SK-N-SH treated with all-trans-retinoic acid at 6 μM for 48 hours (cell line): ENCODE data around the gene SLAMF6.
A peak's percentile ranks its signal among the peaks of the same experiment; 100 is the strongest.
"Not testable (repeated sequence)": the region's sequence is repeated elsewhere in the genome, so short reads cannot be mapped to it uniquely, and the experiment has no call there.

ENCODE experiments used
- ATAC-seq: fragments of 200-7000 bp; cut with Tn5 transposase; 3 replicates; pipeline ENCODE4 v1.9.1; 2020; ENCODE audit warnings: mild to moderate bottlenecking, moderate library complexity
- ARNTL ChIP-seq: fragments of 450-650 bp; formaldehyde crosslinking; IDR thresholded peaks from 2 replicates; pipeline ENCODE4 v1.5.0; 2020; ENCODE audit warnings: low read depth, mild to moderate bottlenecking, moderate library complexity, borderline replicate concordance
- BACH2 ChIP-seq: fragments of 250-450 bp; sonication (Bioruptor Pico); IDR thresholded peaks from 2 replicates; pipeline ENCODE4 v1.9.0; 2021; ENCODE audit warnings: mild to moderate bottlenecking, borderline replicate concordance
- CSDC2 ChIP-seq: fragments of 250-450 bp; sonication (Bioruptor Pico); IDR thresholded peaks from 2 replicates; pipeline ENCODE4 v1.5.0; 2020; ENCODE audit warnings: mild to moderate bottlenecking, moderate library complexity
- CSRNP3 ChIP-seq: fragments of 250-450 bp; sonication (Bioruptor Pico); IDR thresholded peaks from 2 replicates; pipeline ENCODE4 v1.5.1; 2021; ENCODE audit warnings: mild to moderate bottlenecking, moderate library complexity
- ESRRG ChIP-seq: fragments of 250-450 bp; sonication (Bioruptor Pico); IDR thresholded peaks from 2 replicates; pipeline ENCODE4 v1.6.1; 2021; ENCODE audit warnings: mild to moderate bottlenecking
- GLIS3 ChIP-seq: fragments of 250-450 bp; sonication (Bioruptor Pico); IDR thresholded peaks from 2 replicates; pipeline ENCODE4 v1.5.0; 2020; ENCODE audit warnings: mild to moderate bottlenecking, moderate library complexity
- ISL1 ChIP-seq: fragments of 250-450 bp; sonication (Bioruptor Pico); IDR thresholded peaks from 2 replicates; pipeline ENCODE4 v2.1.2; 2022; ENCODE audit warnings: mild to moderate bottlenecking, moderate library complexity
- OSR1 ChIP-seq: fragments of 250-450 bp; sonication (Bioruptor Pico); IDR thresholded peaks from 2 replicates; pipeline ENCODE4 v1.8.0; 2022; ENCODE audit warnings: moderate library complexity, mild to moderate bottlenecking, inconsistent platforms
- PATZ1 ChIP-seq: fragments of 250-450 bp; sonication (Bioruptor Pico); IDR thresholded peaks from 2 replicates; pipeline ENCODE4 v1.8.0; 2020; ENCODE audit warnings: mild to moderate bottlenecking, moderate library complexity, borderline replicate concordance
- POU6F1 ChIP-seq: fragments of 250-450 bp; sonication (Bioruptor Pico); IDR thresholded peaks from 2 replicates; pipeline ENCODE4 v1.8.0; 2021; ENCODE audit warnings: low read depth, mild to moderate bottlenecking, moderate library complexity, borderline replicate concordance
- PPARA ChIP-seq: fragments of 250-450 bp; sonication (Bioruptor Pico); IDR thresholded peaks from 2 replicates; pipeline ENCODE4 v1.5.0; 2020; ENCODE audit warnings: mild to moderate bottlenecking, borderline replicate concordance
- RARB ChIP-seq: fragments of 250-450 bp; sonication (Bioruptor Pico); IDR thresholded peaks from 2 replicates; pipeline ENCODE4 v1.8.0; 2021; ENCODE audit warnings: mild to moderate bottlenecking, moderate library complexity
- SNAI2 ChIP-seq: fragments of 250-450 bp; sonication (Bioruptor Pico); IDR thresholded peaks from 2 replicates; pipeline ENCODE4 v1.5.0; 2020; ENCODE audit warnings: mild to moderate bottlenecking, moderate library complexity
- TCF4 ChIP-seq: fragments of 250-450 bp; sonication (Bioruptor Pico); IDR thresholded peaks from 2 replicates; pipeline ENCODE4 v1.8.0; 2021; ENCODE audit warnings: mild to moderate bottlenecking, moderate library complexity, borderline replicate concordance
- TOX ChIP-seq: fragments of 250-450 bp; sonication (Bioruptor Pico); IDR thresholded peaks from 2 replicates; pipeline ENCODE4 v1.8.0; 2021; ENCODE audit warnings: mild to moderate bottlenecking, moderate library complexity, borderline replicate concordance
- TSHZ2 ChIP-seq: fragments of 250-450 bp; sonication (Bioruptor Pico); IDR thresholded peaks from 2 replicates; pipeline ENCODE4 v1.5.0; 2020; ENCODE audit warnings: mild to moderate bottlenecking, moderate library complexity
- ZC3H10 ChIP-seq: fragments of 250-450 bp; sonication (Bioruptor Pico); IDR thresholded peaks from 2 replicates; pipeline ENCODE4 v1.5.1; 2021; ENCODE audit warnings: mild to moderate bottlenecking, moderate library complexity
- ZFP3 ChIP-seq: fragments of 250-450 bp; sonication (Bioruptor Pico); IDR thresholded peaks from 2 replicates; pipeline ENCODE4 v1.5.0; 2020; ENCODE audit warnings: mild to moderate bottlenecking, moderate library complexity
- ZNF565 ChIP-seq: fragments of 450-650 bp; formaldehyde crosslinking; conservative IDR thresholded peaks from 2 replicates; pipeline ENCODE4 v1.5.0; 2020; ENCODE audit warnings: low read depth, mild to moderate bottlenecking, moderate library complexity
- ZNF70 ChIP-seq: fragments of 450-650 bp; formaldehyde crosslinking; IDR thresholded peaks from 2 replicates; pipeline ENCODE4 v1.5.0; 2020; ENCODE audit warnings: mild to moderate bottlenecking, moderate library complexity
- ZNF8 ChIP-seq: fragments of 450-650 bp; formaldehyde crosslinking; IDR thresholded peaks from 2 replicates; pipeline ENCODE4 v1.5.0; 2020; ENCODE audit warnings: mild to moderate bottlenecking, moderate library complexity

SLAMF6 gene

GRCh38 chr1:160565564-160565963 lies 42.5 kb upstream of the SLAMF6 start:
- no peak for TF ChIP-seq ISL1
- no peak for TF ChIP-seq RARB (CRISPR knock-in tag)
- TF ChIP-seq BACH2 (CRISPR knock-in tag) = no peak
- no peak for TF ChIP-seq ZFP3 (CRISPR knock-in tag)
- no peak for TF ChIP-seq ZNF70 (CRISPR knock-in tag)
- TF ChIP-seq GLIS3 (CRISPR knock-in tag) = no peak
- no peak for TF ChIP-seq SNAI2 (CRISPR knock-in tag)
- no peak for TF ChIP-seq OSR1
- TF ChIP-seq ZNF565 (CRISPR knock-in tag) = no peak
- no peak for TF ChIP-seq PPARA (CRISPR knock-in tag)
- no peak for TF ChIP-seq ZC3H10 (CRISPR knock-in tag)
- no peak; the same call in 2 of the 3 replicates for ATAC-seq

GRCh38 chr1:160563230-160563629 lies 40.2 kb upstream of the SLAMF6 start:
- peak; percentile 42; the same call in 1 of the 2 replicates for TF ChIP-seq ZNF8 (CRISPR knock-in tag)
- ATAC-seq = not testable (repeated sequence)

GRCh38 chr1:160562745-160563144 lies 39.7 kb upstream of the SLAMF6 start:
- ATAC-seq = not testable (repeated sequence)

- TF ChIP-seq ZC3H10 (CRISPR knock-in tag) (no peak), BACH2 (CRISPR knock-in tag) (no peak), ISL1 (no peak), ZNF565 (CRISPR knock-in tag) (no peak), OSR1 (no peak), CSDC2 (no peak), TSHZ2 (CRISPR knock-in tag) (no peak)
- ATAC-seq = no peak
These were observed 37.8 kb upstream of the SLAMF6 start for GRCh38 chr1:160560806-160561205.

GRCh38 chr1:160560045-160560705 lies 37.1 kb upstream of the SLAMF6 start:
- ATAC-seq = no peak
- TF ChIP-seq ESRRG (CRISPR knock-in tag) (no peak), ZNF8 (CRISPR knock-in tag) (no peak), ISL1 (no peak), ZC3H10 (CRISPR knock-in tag) (no peak), POU6F1 (CRISPR knock-in tag) (no peak), PATZ1 (CRISPR knock-in tag) (no peak), CSRNP3 (CRISPR knock-in tag) (no peak), PPARA (CRISPR knock-in tag) (no peak), ARNTL (no peak), BACH2 (CRISPR knock-in tag) (no peak), GLIS3 (CRISPR knock-in tag) (no peak), CSDC2 (no peak), TCF4 (CRISPR knock-in tag) (no peak), RARB (CRISPR knock-in tag) (no peak), OSR1 (no peak), ZNF565 (CRISPR knock-in tag) (no peak), SNAI2 (CRISPR knock-in tag) (no peak), TOX (CRISPR knock-in tag) (no peak), ZFP3 (CRISPR knock-in tag) (no peak)
- TF ChIP-seq, all 23 proteins: peak for 0

GRCh38 chr1:160559437-160559836 lies 36.4 kb upstream of the SLAMF6 start:
- not testable (repeated sequence) for ATAC-seq
